Measurements from ENCODE around the gene ITGBL1. TPM values are rescaled to one million over a fixed set of nuclear protein-coding genes. Genes with fewer than 3 reads are reported as not detected.

Gene ITGBL1
- total RNA-seq, 1 experiment from 2014 or later = not detected

DNA sequence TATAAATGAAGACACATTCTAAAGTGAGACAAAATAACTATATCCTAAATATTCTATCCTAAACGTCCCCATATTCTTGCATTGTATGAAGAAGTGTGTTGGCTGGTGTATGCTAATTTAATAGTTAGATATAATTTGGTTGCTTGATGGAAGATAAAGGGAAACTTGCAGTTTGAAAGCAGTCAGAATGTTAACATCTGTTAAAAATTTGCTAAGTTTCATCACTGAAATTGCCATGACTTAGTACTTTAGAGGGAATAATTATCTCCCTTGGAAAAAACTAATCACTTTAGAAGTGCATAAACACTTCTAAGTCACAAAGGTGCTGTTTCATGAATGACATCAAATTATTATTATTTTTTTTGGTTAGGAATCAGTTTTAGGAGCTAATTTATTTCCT lies 61.6 kb downstream of the ITGBL1 start:
- H3K36me3 Mint-ChIP-seq (ENCODE audit: insufficient read depth, unreplicated experiment) = no peaks in the 10 kb centered on the region
- peaks cover 2% of the 10 kb centered on the region for H3K9me3 Mint-ChIP-seq (ENCODE audit: low read depth, unreplicated experiment)
- no peak for DNase-seq
- BruUV-seq (replicated peaks) = no TSS peak
- intact Hi-C loops (cut with micrococcal nuclease; ENCODE audit: unreplicated experiment) = loop anchor here (1.0 kb wide), 1 partner anchor 243 kb away; no protein-coding TSS in a partner anchor
- H3K4me3 Mint-ChIP-seq (ENCODE audit: low read depth, unreplicated experiment) = no peak overlapping the region
- CTCF ChIA-PET = no interaction called here
- no peaks in the 10 kb centered on the region for H3K4me1 Mint-ChIP-seq (ENCODE audit: low read depth, unreplicated experiment)
- H3K27ac Mint-ChIP-seq (ENCODE audit: unreplicated experiment) = no peak overlapping the region
- H3K27me3 Mint-ChIP-seq (ENCODE audit: unreplicated experiment) = no peaks in the 10 kb centered on the region
- TF ChIP-seq, protein P1, sequence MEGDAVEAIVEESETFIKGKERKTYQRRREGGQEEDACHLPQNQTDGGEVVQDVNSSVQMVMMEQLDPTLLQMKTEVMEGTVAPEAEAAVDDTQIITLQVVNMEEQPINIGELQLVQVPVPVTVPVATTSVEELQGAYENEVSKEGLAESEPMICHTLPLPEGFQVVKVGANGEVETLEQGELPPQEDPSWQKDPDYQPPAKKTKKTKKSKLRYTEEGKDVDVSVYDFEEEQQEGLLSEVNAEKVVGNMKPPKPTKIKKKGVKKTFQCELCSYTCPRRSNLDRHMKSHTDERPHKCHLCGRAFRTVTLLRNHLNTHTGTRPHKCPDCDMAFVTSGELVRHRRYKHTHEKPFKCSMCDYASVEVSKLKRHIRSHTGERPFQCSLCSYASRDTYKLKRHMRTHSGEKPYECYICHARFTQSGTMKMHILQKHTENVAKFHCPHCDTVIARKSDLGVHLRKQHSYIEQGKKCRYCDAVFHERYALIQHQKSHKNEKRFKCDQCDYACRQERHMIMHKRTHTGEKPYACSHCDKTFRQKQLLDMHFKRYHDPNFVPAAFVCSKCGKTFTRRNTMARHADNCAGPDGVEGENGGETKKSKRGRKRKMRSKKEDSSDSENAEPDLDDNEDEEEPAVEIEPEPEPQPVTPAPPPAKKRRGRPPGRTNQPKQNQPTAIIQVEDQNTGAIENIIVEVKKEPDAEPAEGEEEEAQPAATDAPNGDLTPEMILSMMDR (IDR thresholded peaks at IDR 0.05; ENCODE audit: unreplicated experiment) = no peak

DNA sequence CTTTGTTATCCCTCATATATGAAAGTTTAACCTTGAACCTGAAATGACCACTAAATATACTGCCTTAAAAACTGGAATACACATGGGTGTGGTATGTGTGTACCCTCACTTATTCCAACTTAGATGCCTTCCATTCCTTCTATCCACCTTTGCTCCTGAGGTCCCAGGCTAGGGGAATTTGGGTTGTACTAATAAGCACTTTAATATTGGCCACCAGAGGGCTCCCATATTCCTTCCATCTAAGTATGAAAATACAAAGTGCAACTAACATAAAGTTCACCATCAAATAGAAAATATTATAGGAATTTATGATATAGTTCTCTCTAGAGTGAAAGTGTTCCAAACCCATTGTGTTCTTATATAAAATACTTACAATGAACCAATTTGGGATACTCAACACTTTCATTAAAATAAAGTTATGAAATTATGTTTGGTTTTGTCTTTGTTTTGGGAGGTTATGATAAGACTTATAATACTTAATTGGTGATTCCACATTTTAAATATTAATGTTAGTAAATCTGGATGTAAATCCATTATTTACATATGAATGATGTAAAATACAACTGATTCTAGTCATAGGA lies 62.3 kb downstream of the ITGBL1 start:
- DNase-seq = peak; percentile 28
- no TSS peak for BruUV-seq (replicated peaks)
- intact Hi-C loops (cut with micrococcal nuclease; ENCODE audit: unreplicated experiment) = loop anchor here (1.0 kb wide), 1 partner anchor 243 kb away; no protein-coding TSS in a partner anchor
- CTCF ChIA-PET = no interaction called here
- TF ChIP-seq, protein P1 (IDR thresholded peaks at IDR 0.05; ENCODE audit: unreplicated experiment) = no peak
- H3K27ac Mint-ChIP-seq (ENCODE audit: unreplicated experiment) = no peak overlapping the region
- H3K4me3 Mint-ChIP-seq (ENCODE audit: low read depth, unreplicated experiment) = no peak overlapping the region
- H3K4me1 Mint-ChIP-seq (ENCODE audit: low read depth, unreplicated experiment) = no peaks in the 10 kb centered on the region
- no peaks in the 10 kb centered on the region for H3K36me3 Mint-ChIP-seq (ENCODE audit: insufficient read depth, unreplicated experiment)
- no peaks in the 10 kb centered on the region for H3K27me3 Mint-ChIP-seq (ENCODE audit: unreplicated experiment)
- peaks cover 2% of the 10 kb centered on the region for H3K9me3 Mint-ChIP-seq (ENCODE audit: low read depth, unreplicated experiment)

DNA sequence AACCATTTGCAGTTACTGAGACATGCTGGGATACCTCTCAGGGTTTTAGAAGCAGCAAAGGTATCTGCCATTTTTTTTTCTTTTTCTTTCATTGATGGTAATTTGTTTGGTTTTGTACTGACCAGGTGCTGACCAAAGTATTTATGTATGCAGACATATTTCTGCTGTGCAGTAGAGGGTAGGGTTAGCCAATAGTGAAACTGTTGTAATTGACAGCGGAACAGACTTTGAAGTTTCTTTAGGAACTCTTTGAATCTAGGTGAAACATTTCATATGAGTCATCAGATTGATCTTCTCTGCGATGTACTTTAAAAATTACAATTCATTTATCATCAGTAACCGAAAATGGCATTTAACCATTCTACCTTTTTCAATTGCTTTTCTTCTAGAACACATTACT lies 63.0 kb downstream of the ITGBL1 start:
- H3K27ac Mint-ChIP-seq (ENCODE audit: unreplicated experiment) = no peak overlapping the region
- CTCF ChIA-PET = no interaction called here
- H3K4me1 Mint-ChIP-seq (ENCODE audit: low read depth, unreplicated experiment) = no peaks in the 10 kb centered on the region
- no TSS peak for BruUV-seq (replicated peaks)
- H3K4me3 Mint-ChIP-seq (ENCODE audit: low read depth, unreplicated experiment) = no peak overlapping the region
- intact Hi-C loops (cut with micrococcal nuclease; ENCODE audit: unreplicated experiment) = no loop called here
- H3K27me3 Mint-ChIP-seq (ENCODE audit: unreplicated experiment) = no peaks in the 10 kb centered on the region
- no peaks in the 10 kb centered on the region for H3K36me3 Mint-ChIP-seq (ENCODE audit: insufficient read depth, unreplicated experiment)
- TF ChIP-seq, protein P1 (IDR thresholded peaks at IDR 0.05; ENCODE audit: unreplicated experiment) = no peak
- no peak for DNase-seq
- H3K9me3 Mint-ChIP-seq (ENCODE audit: low read depth, unreplicated experiment) = no peaks in the 10 kb centered on the region

DNA sequence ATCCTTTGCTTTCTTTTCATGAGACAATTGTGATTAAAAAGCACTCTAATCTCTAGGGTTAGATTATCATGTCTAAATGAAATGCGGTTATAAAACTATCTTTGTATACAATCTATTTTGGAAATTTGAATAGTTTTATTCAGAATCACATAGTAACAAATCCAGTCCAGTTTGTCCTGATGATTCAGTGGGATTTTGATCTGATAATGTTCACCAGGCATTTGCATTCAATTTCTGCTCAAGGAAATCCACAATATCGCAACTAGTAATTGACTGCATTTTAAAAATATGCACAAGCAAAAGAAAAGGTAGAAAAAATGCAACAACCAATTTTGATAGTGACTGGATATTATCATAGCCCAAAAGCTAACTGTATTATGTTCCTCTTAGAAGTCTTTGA lies 63.8 kb downstream of the ITGBL1 start:
- CTCF ChIA-PET = no interaction called here
- Mint-ChIP-seq H3K36me3 (ENCODE audit: insufficient read depth, unreplicated experiment) (no peaks in the 10 kb centered on the region), H3K4me3 (ENCODE audit: low read depth, unreplicated experiment) (no peak overlapping the region), H3K27me3 (ENCODE audit: unreplicated experiment) (no peaks in the 10 kb centered on the region), H3K4me1 (ENCODE audit: low read depth, unreplicated experiment) (no peaks in the 10 kb centered on the region), H3K9me3 (ENCODE audit: low read depth, unreplicated experiment) (no peaks in the 10 kb centered on the region), H3K27ac (ENCODE audit: unreplicated experiment) (no peak overlapping the region)
- BruUV-seq (replicated peaks) = no TSS peak
- DNase-seq = no peak
- intact Hi-C loops (cut with micrococcal nuclease; ENCODE audit: unreplicated experiment) = no loop called here
- TF ChIP-seq, protein P1 (IDR thresholded peaks at IDR 0.05; ENCODE audit: unreplicated experiment) = no peak

All from Calu3 (cell line).